ENCODE measurements around the gene ARRDC1.

DNA sequence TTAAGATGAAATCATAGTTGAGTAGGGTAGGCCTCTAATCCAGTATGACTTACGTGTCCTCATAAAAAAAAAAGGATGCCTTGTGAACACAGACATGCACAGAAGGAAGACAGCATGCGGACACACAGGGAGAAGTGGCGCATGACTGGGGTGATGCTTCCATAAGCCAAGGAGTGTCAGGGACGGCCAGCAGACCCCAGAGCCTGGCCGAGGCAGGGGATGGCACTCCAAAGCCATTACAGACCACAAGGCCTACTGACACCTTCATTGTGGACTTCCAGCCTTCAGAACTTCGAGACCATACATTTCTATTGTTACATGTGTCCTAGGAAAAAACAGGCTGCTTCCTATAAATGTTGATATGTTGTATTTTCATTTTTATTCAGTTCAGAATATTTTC is 33.2 kb downstream of the ARRDC1 start:
- TF ChIP-seq, protein P1, sequence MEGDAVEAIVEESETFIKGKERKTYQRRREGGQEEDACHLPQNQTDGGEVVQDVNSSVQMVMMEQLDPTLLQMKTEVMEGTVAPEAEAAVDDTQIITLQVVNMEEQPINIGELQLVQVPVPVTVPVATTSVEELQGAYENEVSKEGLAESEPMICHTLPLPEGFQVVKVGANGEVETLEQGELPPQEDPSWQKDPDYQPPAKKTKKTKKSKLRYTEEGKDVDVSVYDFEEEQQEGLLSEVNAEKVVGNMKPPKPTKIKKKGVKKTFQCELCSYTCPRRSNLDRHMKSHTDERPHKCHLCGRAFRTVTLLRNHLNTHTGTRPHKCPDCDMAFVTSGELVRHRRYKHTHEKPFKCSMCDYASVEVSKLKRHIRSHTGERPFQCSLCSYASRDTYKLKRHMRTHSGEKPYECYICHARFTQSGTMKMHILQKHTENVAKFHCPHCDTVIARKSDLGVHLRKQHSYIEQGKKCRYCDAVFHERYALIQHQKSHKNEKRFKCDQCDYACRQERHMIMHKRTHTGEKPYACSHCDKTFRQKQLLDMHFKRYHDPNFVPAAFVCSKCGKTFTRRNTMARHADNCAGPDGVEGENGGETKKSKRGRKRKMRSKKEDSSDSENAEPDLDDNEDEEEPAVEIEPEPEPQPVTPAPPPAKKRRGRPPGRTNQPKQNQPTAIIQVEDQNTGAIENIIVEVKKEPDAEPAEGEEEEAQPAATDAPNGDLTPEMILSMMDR (IDR thresholded peaks at IDR 0.05) = no peak
- TF ChIP-seq POLR2AphosphoS5 (IDR thresholded peaks at IDR 0.05; ENCODE audit: low read depth, low read length) (no peak), TAF1 (IDR thresholded peaks at IDR 0.05; ENCODE audit: borderline replicate concordance, low read depth, low read length) (no peak), TEAD4 (IDR thresholded peaks at IDR 0.05; ENCODE audit: borderline replicate concordance, insufficient read depth) (no peak), FOXM1 (IDR thresholded peaks at IDR 0.05; ENCODE audit: low read depth) (no peak), YY1 (IDR thresholded peaks at IDR 0.05; ENCODE audit: low read depth) (no peak), SMC3 (IDR thresholded peaks at IDR 0.05; ENCODE audit: low read depth, low read length) (no peak), MXI1 (IDR thresholded peaks at IDR 0.05; ENCODE audit: low read depth, low read length) (no peak), SIN3A (IDR thresholded peaks at IDR 0.05; ENCODE audit: borderline replicate concordance, low read depth, low read length) (no peak), RAD21 (IDR thresholded peaks at IDR 0.05; ENCODE audit: low read length) (no peak), JUND (IDR thresholded peaks at IDR 0.05) (no peak), RFX5 (IDR thresholded peaks at IDR 0.05; ENCODE audit: low read length) (no peak), MEF2A (IDR thresholded peaks at IDR 0.05; ENCODE audit: borderline replicate concordance, low read depth) (no peak), CHD2 (IDR thresholded peaks at IDR 0.05; ENCODE audit: low read length, partially characterized antibody) (no peak)
